K562 (cell line): ENCODE results near the gene FGF21. TPM values are rescaled to one million over a fixed set of nuclear protein-coding genes. Genes with fewer than 3 reads are reported as not detected.

Source experiments
- BRD4 ChIP-seq: fragments of 200-600 bp; sonication (generic); IDR thresholded peaks from 2 replicates; pipeline ENCODE4 v1.6.1; 2017; ENCODE audit warnings: inconsistent platforms
- EP400 ChIP-seq: fragments of 450-650 bp; IDR thresholded peaks from 2 replicates; pipeline ENCODE4 v1.6.1; 2017; ENCODE audit warnings: antibody characterized with exemption, mild to moderate bottlenecking, moderate library complexity
- FOSL1 ChIP-seq: fragments of 200-800 bp; sonication (Bioruptor generic); conservative IDR thresholded peaks from 2 replicates; pipeline ENCODE4 v1.6.1; 2016; ENCODE audit warnings: missing genetic modification characterization, missing compliant biosample characterization
- HNRNPLL ChIP-seq: fragments of 200-400 bp; formaldehyde crosslinking; IDR thresholded peaks from 2 replicates; pipeline ENCODE4 v1.6.1; 2017; ENCODE audit warnings: low read length, low read depth, mild to moderate bottlenecking; ENCODE audit not compliant: poor library complexity, severe bottlenecking
- KDM2B ChIP-seq: fragments of 250-450 bp; sonication (Bioruptor Pico); IDR thresholded peaks from 2 replicates; pipeline ENCODE4 v1.8.0; 2021; ENCODE audit warnings: mild to moderate bottlenecking, moderate library complexity
- NR2C2 ChIP-seq, 2 experiments: fragments of 200-800 bp in 1 of 2; sonication (Bioruptor generic) in 1 of 2; sonication (generic) in 1 of 2; formaldehyde crosslinking in 1 of 2; IDR thresholded peaks; 2 replicates each; pipeline versions ENCODE4 v1.6.1 to v1.8.0; 2016 to 2022; ENCODE audit warnings: mild to moderate bottlenecking in 1 of 2, missing compliant biosample characterization in 1 of 2, missing genetic modification characterization in 1 of 2, missing genetic modification reagents in 1 of 2
- POLR2AphosphoS2 ChIP-seq: IDR thresholded peaks from 2 replicates; pipeline ENCODE4 v1.6.1; 2012; ENCODE audit warnings: low read length, improper control_type of control experiment
- SRSF7 ChIP-seq: fragments of 200-400 bp; formaldehyde crosslinking; optimal IDR thresholded peaks from 2 replicates; pipeline ENCODE3; 2017; ENCODE audit warnings: mild to moderate bottlenecking, low read depth, low read length
- ZBTB7A ChIP-seq: IDR thresholded peaks from 2 replicates; pipeline ENCODE4 v1.6.1; 2011; ENCODE audit warnings: low read depth, mild to moderate bottlenecking, low read length, moderate library complexity, borderline replicate concordance; ENCODE audit not compliant: control insufficient read depth
- ZC3H4 ChIP-seq: sonication (generic); formaldehyde crosslinking; IDR thresholded peaks from 2 replicates; pipeline ENCODE4 v1.9.0; 2021; ENCODE audit warnings: missing genetic modification reagents, borderline replicate concordance
- ZNF175 ChIP-seq: fragments of 200-800 bp; sonication (Bioruptor generic); IDR thresholded peaks from 2 replicates; pipeline ENCODE4 v1.6.1; 2016; ENCODE audit warnings: low read depth, mild to moderate bottlenecking, missing genetic modification characterization, missing compliant biosample characterization
- ZNF785 ChIP-seq: fragments of 250-450 bp; sonication (Bioruptor Pico); IDR thresholded peaks from 2 replicates; pipeline ENCODE4 v1.4.0; 2020; ENCODE audit warnings: mild to moderate bottlenecking
- polyA plus RNA-seq, 8 experiments: library from polyadenylated mRNA; depleted of rRNA in 4 of 8; stranded (reverse) in 5 of 8; unstranded in 3 of 8; fragments of >200 nt; fragmentation: Nextera tagmentation in 2 of 8; fragmentation: Illumina TruSeq in 1 of 8; extraction: Ambion mirVana in 2 of 8; extraction: Trizol in 1 of 8; gene quantifications; 2 replicates each; pipeline versions ENCODE4 v1.2.1 to v1.2.3, GENCODE V29; 2011 to 2014; ENCODE audit warnings: inconsistent platforms in 1 of 8, missing spikeins in 1 of 8
- total RNA-seq, 7 experiments: library from RNA; depleted of rRNA in 6 of 7; stranded (reverse); fragments of >200 nt in 6 of 7; fragmentation: Illumina TruSeq in 2 of 7; extraction: Trizol in 2 of 7; gene quantifications; 2 replicates each; pipeline versions ENCODE4 v1.2.1 to v1.2.3, GENCODE V29; 2011 to 2021; ENCODE audit warnings: low replicate concordance in 1 of 7
- TF ChIP-seq, protein P1 (sequence below): fragments of 450-650 bp; IDR thresholded peaks from 2 replicates; pipeline ENCODE4 v1.6.1; 2016; ENCODE audit warnings: mild to moderate bottlenecking, moderate library complexity
- TF ChIP-seq, protein P2 (sequence below), 2 experiments: fragments of 450-650 bp in 1 of 2; sonication (generic) in 1 of 2; formaldehyde crosslinking; conservative IDR thresholded peaks; 2 replicates each; pipeline versions ENCODE4 v1.4.0 to v1.8.1; 2020 to 2022; ENCODE audit warnings: mild to moderate bottlenecking in 1 of 2, missing genetic modification reagents in 1 of 2

FGF21 gene
- total and polyA plus RNA-seq, 9 of the 15 experiments (the other 6 are each of a cell fraction or from before 2014, with no cell fraction given): 0.04 to 0.77 (median 0.09) TPM; not detected in 6

DNA sequence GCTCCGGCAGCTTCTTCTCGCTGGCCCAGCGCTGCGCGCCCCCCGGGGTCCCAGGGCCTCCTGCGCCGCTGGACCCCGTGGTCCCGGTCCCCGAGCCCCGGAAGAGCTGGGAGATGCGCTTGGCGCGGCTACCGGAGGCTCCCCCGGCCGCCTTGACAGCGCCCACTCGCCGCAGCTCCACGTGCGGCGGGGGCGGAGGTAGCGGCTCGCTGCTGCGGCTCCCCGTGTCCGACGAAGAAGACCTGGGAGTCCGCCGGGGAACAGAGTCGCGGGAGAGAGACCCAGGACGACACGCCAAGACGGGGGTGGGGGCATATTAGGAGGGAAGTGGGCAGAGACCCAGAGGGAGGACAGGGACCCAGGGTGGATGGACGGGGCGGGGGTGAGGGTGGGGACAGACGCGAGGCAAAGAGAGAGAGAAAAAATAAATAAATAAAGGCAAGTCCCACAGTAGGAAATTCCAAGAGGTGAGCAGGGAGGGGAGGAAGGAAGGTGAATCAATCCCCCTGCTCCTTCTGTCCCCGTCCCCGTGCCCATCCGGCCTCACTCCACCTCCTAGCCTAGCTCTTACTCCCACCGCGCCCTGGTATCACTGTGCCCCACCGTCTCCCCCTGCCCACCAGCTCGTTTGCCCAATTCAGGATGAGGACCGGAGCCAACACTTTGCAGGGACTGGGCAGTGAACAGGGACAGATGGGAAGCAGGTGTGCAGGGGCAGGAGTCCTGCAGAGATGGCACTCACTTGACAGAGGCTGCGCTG is 15.7 kb upstream of the FGF21 start (continued):
- TF ChIP-seq, protein P1, sequence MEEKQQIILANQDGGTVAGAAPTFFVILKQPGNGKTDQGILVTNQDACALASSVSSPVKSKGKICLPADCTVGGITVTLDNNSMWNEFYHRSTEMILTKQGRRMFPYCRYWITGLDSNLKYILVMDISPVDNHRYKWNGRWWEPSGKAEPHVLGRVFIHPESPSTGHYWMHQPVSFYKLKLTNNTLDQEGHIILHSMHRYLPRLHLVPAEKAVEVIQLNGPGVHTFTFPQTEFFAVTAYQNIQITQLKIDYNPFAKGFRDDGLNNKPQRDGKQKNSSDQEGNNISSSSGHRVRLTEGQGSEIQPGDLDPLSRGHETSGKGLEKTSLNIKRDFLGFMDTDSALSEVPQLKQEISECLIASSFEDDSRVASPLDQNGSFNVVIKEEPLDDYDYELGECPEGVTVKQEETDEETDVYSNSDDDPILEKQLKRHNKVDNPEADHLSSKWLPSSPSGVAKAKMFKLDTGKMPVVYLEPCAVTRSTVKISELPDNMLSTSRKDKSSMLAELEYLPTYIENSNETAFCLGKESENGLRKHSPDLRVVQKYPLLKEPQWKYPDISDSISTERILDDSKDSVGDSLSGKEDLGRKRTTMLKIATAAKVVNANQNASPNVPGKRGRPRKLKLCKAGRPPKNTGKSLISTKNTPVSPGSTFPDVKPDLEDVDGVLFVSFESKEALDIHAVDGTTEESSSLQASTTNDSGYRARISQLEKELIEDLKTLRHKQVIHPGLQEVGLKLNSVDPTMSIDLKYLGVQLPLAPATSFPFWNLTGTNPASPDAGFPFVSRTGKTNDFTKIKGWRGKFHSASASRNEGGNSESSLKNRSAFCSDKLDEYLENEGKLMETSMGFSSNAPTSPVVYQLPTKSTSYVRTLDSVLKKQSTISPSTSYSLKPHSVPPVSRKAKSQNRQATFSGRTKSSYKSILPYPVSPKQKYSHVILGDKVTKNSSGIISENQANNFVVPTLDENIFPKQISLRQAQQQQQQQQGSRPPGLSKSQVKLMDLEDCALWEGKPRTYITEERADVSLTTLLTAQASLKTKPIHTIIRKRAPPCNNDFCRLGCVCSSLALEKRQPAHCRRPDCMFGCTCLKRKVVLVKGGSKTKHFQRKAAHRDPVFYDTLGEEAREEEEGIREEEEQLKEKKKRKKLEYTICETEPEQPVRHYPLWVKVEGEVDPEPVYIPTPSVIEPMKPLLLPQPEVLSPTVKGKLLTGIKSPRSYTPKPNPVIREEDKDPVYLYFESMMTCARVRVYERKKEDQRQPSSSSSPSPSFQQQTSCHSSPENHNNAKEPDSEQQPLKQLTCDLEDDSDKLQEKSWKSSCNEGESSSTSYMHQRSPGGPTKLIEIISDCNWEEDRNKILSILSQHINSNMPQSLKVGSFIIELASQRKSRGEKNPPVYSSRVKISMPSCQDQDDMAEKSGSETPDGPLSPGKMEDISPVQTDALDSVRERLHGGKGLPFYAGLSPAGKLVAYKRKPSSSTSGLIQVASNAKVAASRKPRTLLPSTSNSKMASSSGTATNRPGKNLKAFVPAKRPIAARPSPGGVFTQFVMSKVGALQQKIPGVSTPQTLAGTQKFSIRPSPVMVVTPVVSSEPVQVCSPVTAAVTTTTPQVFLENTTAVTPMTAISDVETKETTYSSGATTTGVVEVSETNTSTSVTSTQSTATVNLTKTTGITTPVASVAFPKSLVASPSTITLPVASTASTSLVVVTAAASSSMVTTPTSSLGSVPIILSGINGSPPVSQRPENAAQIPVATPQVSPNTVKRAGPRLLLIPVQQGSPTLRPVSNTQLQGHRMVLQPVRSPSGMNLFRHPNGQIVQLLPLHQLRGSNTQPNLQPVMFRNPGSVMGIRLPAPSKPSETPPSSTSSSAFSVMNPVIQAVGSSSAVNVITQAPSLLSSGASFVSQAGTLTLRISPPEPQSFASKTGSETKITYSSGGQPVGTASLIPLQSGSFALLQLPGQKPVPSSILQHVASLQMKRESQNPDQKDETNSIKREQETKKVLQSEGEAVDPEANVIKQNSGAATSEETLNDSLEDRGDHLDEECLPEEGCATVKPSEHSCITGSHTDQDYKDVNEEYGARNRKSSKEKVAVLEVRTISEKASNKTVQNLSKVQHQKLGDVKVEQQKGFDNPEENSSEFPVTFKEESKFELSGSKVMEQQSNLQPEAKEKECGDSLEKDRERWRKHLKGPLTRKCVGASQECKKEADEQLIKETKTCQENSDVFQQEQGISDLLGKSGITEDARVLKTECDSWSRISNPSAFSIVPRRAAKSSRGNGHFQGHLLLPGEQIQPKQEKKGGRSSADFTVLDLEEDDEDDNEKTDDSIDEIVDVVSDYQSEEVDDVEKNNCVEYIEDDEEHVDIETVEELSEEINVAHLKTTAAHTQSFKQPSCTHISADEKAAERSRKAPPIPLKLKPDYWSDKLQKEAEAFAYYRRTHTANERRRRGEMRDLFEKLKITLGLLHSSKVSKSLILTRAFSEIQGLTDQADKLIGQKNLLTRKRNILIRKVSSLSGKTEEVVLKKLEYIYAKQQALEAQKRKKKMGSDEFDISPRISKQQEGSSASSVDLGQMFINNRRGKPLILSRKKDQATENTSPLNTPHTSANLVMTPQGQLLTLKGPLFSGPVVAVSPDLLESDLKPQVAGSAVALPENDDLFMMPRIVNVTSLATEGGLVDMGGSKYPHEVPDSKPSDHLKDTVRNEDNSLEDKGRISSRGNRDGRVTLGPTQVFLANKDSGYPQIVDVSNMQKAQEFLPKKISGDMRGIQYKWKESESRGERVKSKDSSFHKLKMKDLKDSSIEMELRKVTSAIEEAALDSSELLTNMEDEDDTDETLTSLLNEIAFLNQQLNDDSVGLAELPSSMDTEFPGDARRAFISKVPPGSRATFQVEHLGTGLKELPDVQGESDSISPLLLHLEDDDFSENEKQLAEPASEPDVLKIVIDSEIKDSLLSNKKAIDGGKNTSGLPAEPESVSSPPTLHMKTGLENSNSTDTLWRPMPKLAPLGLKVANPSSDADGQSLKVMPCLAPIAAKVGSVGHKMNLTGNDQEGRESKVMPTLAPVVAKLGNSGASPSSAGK: peak; percentile 54
- TF ChIP-seq ZBTB7A (peak; percentile 3; the same call in 1 of the 2 replicates), ZNF175 (CRISPR knock-in tag) (no peak), NR2C2 (CRISPR knock-in tag; IDR thresholded peaks at IDR 0.05) (no peak), NR2C2 (tag; IDR thresholded peaks at IDR 0.05) (peak; percentile 29; the same call in 1 of the 2 replicates), ZNF785 (CRISPR knock-in tag) (no peak), KDM2B (CRISPR knock-in tag) (no peak), FOSL1 (tag) (0 out of 2 replicates have a peak, but pooled peaks have one; percentile 35), EP400 (peak; percentile 12; the same call in 1 of the 2 replicates), BRD4 (0 out of 2 replicates have a peak, but pooled peaks have one; percentile 33), POLR2AphosphoS2 (no peak), HNRNPLL (peak; percentile 14), ZC3H4 (CRISPR knock-in tag) (0 out of 2 replicates have a peak, but pooled peaks have one; percentile 45), SRSF7 (peak; percentile 66)
- TF ChIP-seq, protein P2, sequence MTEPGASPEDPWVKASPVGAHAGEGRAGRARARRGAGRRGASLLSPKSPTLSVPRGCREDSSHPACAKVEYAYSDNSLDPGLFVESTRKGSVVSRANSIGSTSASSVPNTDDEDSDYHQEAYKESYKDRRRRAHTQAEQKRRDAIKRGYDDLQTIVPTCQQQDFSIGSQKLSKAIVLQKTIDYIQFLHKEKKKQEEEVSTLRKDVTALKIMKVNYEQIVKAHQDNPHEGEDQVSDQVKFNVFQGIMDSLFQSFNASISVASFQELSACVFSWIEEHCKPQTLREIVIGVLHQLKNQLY (CRISPR knock-in tag; conservative IDR thresholded peaks at IDR 0.05): no peak
